HCT116 (cell line): ENCODE measurements around the gene FSIP1. TPM values are rescaled to one million over a fixed set of nuclear protein-coding genes. Genes with fewer than 3 reads are reported as not detected.

Experiments used
- ATAC-seq: fragments of 200-7000 bp; cut with Tn5 transposase; 2 replicates; pipeline ENCODE4 v1.9.1; 2020; ENCODE audit warnings: mild to moderate bottlenecking, moderate library complexity
- BruUV-seq: library from RNA; stranded (reverse); fragments of 400-500 nt; replicated peaks from 2 replicates; lab custom pipeline; 2021; lab: Mats Ljungman, UMichigan
- CTCF ChIA-PET: fragments of 300-600 bp; sonication (Branson Sonifier 250); formaldehyde crosslinking; loops from one replicate; lab custom pipeline; 2021; ENCODE audit warnings: antibody characterized with exemption; lab: Charles Lee
- POLR2A ChIA-PET: fragments of 300-600, 350-600 bp; sonication (Branson Sonifier 250); formaldehyde crosslinking; loops from one replicate; lab custom pipeline; 2021; ENCODE audit warnings: antibody characterized with exemption; lab: Charles Lee
- RAD21 ChIA-PET, 2 experiments: fragments of 300-600 bp; sonication (Branson Sonifier 250); formaldehyde crosslinking; loops; one replicate each; lab custom pipeline; 2023; ENCODE audit warnings: low total read pairs in 2 of 2; ENCODE audit not compliant: uncharacterized antibody in 2 of 2, unreplicated experiment in 2 of 2, low non-redundant PET in 1 of 2; lab: Charles Lee
- DNase-seq: peaks from one replicate; pipeline ENCODE4 v3.0.0-alpha.2; 2010; ENCODE audit warnings: low read depth, low spot score
- H2AFZ ChIP-seq: fragments of 200-600 bp; shearing (Covaris generic), sonication (generic); 2 replicates; pipeline ENCODE4 v1.6.1; 2017; ENCODE audit warnings: low read depth, mixed run types, mixed read lengths, antibody characterized with exemption, low read length; ENCODE audit not compliant: poor library complexity, severe bottlenecking
- H3K27ac ChIP-seq: 2 replicates; pipeline ENCODE4 v1.5.1; 2012; ENCODE audit warnings: low read depth, low read length
- H3K27me3 ChIP-seq: fragments of 200-600 bp; sonication (generic); 2 replicates; pipeline ENCODE4 v1.6.1; 2016; ENCODE audit warnings: mixed run types, low read length, mixed read lengths; ENCODE audit not compliant: insufficient read depth
- H3K36me3 ChIP-seq, 2 experiments: fragments of 200-500 bp in 1 of 2; fragments of 200-600 bp in 1 of 2; sonication (Bioruptor generic) in 1 of 2; sonication (generic) in 1 of 2; 2 replicates each; pipeline versions ENCODE4 v1.5.1 to v1.6.1; 2014 to 2016; ENCODE audit warnings: low read length in 2 of 2, inconsistent platforms in 1 of 2, mixed read lengths in 1 of 2, mixed run types in 1 of 2; ENCODE audit not compliant: insufficient read depth in 2 of 2, control insufficient read depth in 1 of 2
- H3K4me1 ChIP-seq, 2 experiments: fragments of 200-600 bp in 1 of 2; sonication (generic) in 1 of 2; 2 replicates each; pipeline versions ENCODE4 v1.5.1 to v1.6.1; 2012 to 2017; ENCODE audit warnings: low read length in 2 of 2, inconsistent platforms in 1 of 2, mild to moderate bottlenecking in 1 of 2, mixed read lengths in 1 of 2, mixed run types in 1 of 2, moderate library complexity in 1 of 2; ENCODE audit not compliant: insufficient read depth in 2 of 2, control insufficient read depth in 1 of 2
- H3K4me2 ChIP-seq: fragments of 200-600 bp; sonication (generic); 2 replicates; pipeline ENCODE4 v1.6.1; 2017; ENCODE audit warnings: mixed run types, low read length, mixed read lengths
- H3K4me3 ChIP-seq, 2 experiments: fragments of 200-600 bp in 1 of 2; sonication (generic) in 1 of 2; replicated peaks in 1 of 2; 2 replicates each; pipeline ENCODE4 v1.5.1; 2011 to 2016; ENCODE audit warnings: low read length in 2 of 2, control low read depth in 1 of 2, low read depth in 1 of 2, mild to moderate bottlenecking in 1 of 2, mixed read lengths in 1 of 2, mixed run types in 1 of 2
- H3K79me2 ChIP-seq: fragments of 200-600 bp; sonication (generic); 2 replicates; pipeline ENCODE4 v1.6.1; 2017; ENCODE audit warnings: mild to moderate bottlenecking, mixed run types, low read length, moderate library complexity, mixed read lengths; ENCODE audit not compliant: insufficient read depth
- H3K9ac ChIP-seq: fragments of 200-600 bp; sonication (generic); 2 replicates; pipeline ENCODE4 v1.6.1; 2016; ENCODE audit warnings: low read length, mixed read lengths
- H3K9me2 ChIP-seq: fragments of 200-600 bp; sonication (generic), shearing (Covaris generic); 2 replicates; pipeline ENCODE4 v1.6.1; 2017; ENCODE audit warnings: mixed run types, mild to moderate bottlenecking, moderate library complexity; ENCODE audit not compliant: insufficient read depth
- H3K9me3 ChIP-seq, 2 experiments: fragments of 200-500 bp in 1 of 2; fragments of 200-600 bp in 1 of 2; sonication (Bioruptor generic) in 1 of 2; sonication (generic) in 1 of 2; 2 replicates each; pipeline ENCODE4 v1.6.1; 2014 to 2017; ENCODE audit warnings: low read length in 2 of 2, mixed read lengths in 2 of 2, inconsistent platforms in 1 of 2, low read depth in 1 of 2, mild to moderate bottlenecking in 1 of 2, mixed run types in 1 of 2, moderate library complexity in 1 of 2; ENCODE audit not compliant: control insufficient read depth in 1 of 2, insufficient read depth in 1 of 2
- H4K20me1 ChIP-seq: fragments of 200-600 bp; sonication (generic), shearing (Covaris generic); 2 replicates; pipeline ENCODE4 v1.6.1; 2017; ENCODE audit warnings: mixed run types, mild to moderate bottlenecking, moderate library complexity; ENCODE audit not compliant: insufficient read depth
- ATF3 ChIP-seq: IDR thresholded peaks from 2 replicates; pipeline ENCODE4 v1.6.1; 2012
- POLR2AphosphoS5 ChIP-seq: IDR thresholded peaks from 2 replicates; pipeline ENCODE4 v1.6.1; 2011; ENCODE audit warnings: mild to moderate bottlenecking, low read depth, low read length, moderate library complexity
- ZBTB33 ChIP-seq: IDR thresholded peaks from 2 replicates; pipeline ENCODE4 v1.6.1; 2011; ENCODE audit warnings: mild to moderate bottlenecking, low read length, moderate library complexity; ENCODE audit not compliant: insufficient replicate concordance; ENCODE audit errors: extremely low read depth
- ZFX ChIP-seq: fragments of 450-650 bp; IDR thresholded peaks from 2 replicates; pipeline ENCODE4 v1.6.1; 2017
- intact Hi-C: fragments of 100-400 bp; cut with micrococcal nuclease; formaldehyde crosslinking; loops from 2 replicates; pipeline ENCODE4 v1.10.0; 2022
- total RNA-seq: library from RNA; stranded (reverse); gene quantifications from one replicate; pipeline ENCODE4 v1.2.1, GENCODE V29; 2021; ENCODE audit not compliant: unreplicated experiment

FSIP1 gene
- total RNA-seq, 1 experiment from 2014 or later: 0.42 TPM

- POLR2A ChIA-PET: interaction anchor here (1.4 kb wide), 1 partner anchor 9 kb away, joined by 4 read pairs; the partner anchor contains the start of gene THBS1
These were observed 193.3 kb downstream of the FSIP1 start for GRCh38 chr15:39589193-39589814.

More at GRCh38 chr15:39589193-39589814, 193.3 kb downstream of the FSIP1 start:
- no peak for TF ChIP-seq POLR2AphosphoS5
- TF ChIP-seq ZBTB33: no peak
- no peak for TF ChIP-seq ZFX
- TF ChIP-seq ATF3: no peak
- TF ChIP-seq, all 23 proteins: peak for 0
- no peak overlapping the region for H3K4me2 ChIP-seq
- ChIA-PET RAD21 (no interaction called here), CTCF (interaction anchor here (2.6 kb wide), 1 partner anchor 9 kb away, joined by 8 read pairs; the partner anchor contains the start of gene THBS1)
- ATAC-seq: no peak
- H3K9me2 ChIP-seq: no peaks in the 10 kb centered on the region
- DNase-seq: no peak
- H2AFZ ChIP-seq: no peak overlapping the region
- no peaks in the 10 kb centered on the region for H3K4me1 ChIP-seq
- H3K27me3 ChIP-seq: no peaks in the 10 kb centered on the region
- no peak overlapping the region for H3K9ac ChIP-seq
- H3K79me2 ChIP-seq: no peaks in the 10 kb centered on the region
- H3K27ac ChIP-seq: no peak overlapping the region
- intact Hi-C loops: no loop called here
- no peak overlapping the region for H3K4me3 ChIP-seq
- no TSS peak for BruUV-seq
- H4K20me1 ChIP-seq: no peaks in the 10 kb centered on the region
- no peaks in the 10 kb centered on the region for H3K9me3 ChIP-seq
- H3K36me3 ChIP-seq: peaks cover 9 to 42% of the 10 kb centered on the region in 2 experiments; a peak in 3 of 4 replicates
